ENCODE results near the gene RNF26. TPM values are rescaled to one million over a fixed set of nuclear protein-coding genes. Genes with fewer than 3 reads are reported as not detected.

The RNF26 gene
- total RNA-seq, 4 donors from 2014 or later, result 8.9 to 11.1 (median 9.4) TPM

DNA sequence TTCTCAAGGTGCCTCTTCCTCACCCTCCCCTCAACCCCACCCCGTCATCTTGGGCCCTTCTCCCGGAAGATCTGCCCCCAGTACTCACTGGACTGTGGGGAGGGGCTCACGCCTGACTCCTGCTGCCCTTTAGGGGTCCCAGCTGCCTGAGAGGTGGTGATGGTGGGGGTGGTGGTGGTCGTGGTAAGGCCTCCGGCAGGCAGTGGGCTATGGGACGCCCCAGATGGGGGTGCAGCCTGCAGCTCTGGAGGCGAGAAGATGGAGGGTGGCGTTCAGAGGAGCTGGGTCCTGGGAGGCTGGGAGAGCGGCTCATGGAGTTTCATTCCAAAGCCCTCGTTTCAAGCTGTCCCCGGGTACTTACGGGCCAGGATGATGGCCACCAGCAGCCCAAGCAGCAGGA is 11.4 kb downstream of the RNF26 start:
- ATAC-seq (ENCODE audit: low FRiP score), result no peak
- TF ChIP-seq CTCF (IDR thresholded peaks at IDR 0.05), result no peak
- no peak for DNase-seq (ENCODE audit: low spot score)

DNA sequence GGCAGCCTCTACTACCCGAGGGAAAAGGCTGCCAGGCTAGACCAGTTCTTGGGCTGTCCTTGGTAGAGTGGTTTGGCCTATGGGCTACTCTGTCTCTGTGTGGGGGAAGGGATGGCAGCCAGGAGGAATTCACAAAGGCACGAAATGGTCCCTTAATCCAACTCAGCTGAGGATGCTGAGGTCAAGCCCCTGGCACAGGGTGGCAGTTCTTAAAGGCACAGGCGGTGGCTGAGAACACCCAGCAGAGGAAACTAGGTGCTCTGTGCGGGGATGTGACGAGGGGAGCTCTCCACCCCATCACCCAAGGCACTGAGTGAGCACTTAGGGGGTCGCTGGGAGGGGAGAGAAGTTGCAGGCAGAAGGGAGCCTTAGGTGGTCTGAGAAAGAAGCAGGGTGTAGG is 12.3 kb downstream of the RNF26 start, which contains the start of gene MFRP:
Gene MFRP, minus strand, starts transcription at position 101 of the 400 bp plus-strand sequence. CDS start 192 bp downstream, outside the sequence.
- no peak for TF ChIP-seq CTCF (IDR thresholded peaks at IDR 0.05)
- ATAC-seq (ENCODE audit: low FRiP score) (no peak), DNase-seq (ENCODE audit: low spot score) (no peak)

DNA sequence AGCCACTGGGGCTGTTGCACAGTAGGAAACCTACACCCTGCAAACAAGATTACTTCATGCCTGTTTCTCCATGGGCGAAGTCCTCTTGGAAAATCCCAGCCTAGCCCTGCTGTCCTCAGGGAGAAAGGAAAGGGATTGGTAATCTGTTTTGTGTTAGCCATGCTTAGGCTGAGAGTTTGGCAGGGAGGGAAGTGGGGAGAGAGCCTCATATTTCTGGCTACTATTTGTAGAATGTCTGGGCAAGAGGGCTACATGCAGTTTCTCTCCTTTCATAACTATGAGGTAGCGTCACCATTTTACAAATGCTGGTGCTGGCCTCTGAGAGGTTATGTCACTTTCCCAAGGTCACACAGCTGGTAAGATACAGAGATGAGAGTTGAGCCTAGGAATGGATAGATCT is 12.9 kb downstream of the RNF26 start:
- DNase-seq (ENCODE audit: low spot score) (no peak), ATAC-seq (ENCODE audit: low FRiP score) (no peak)
- TF ChIP-seq CTCF (IDR thresholded peaks at IDR 0.05), result no peak

GRCh38 chr11:119347940-119348605 is 13.7 kb downstream of the RNF26 start:
- no peak for TF ChIP-seq CTCF (IDR thresholded peaks at IDR 0.05)
- no peak for DNase-seq (ENCODE audit: low spot score)
- ATAC-seq (ENCODE audit: low FRiP score), result no peak

DNA sequence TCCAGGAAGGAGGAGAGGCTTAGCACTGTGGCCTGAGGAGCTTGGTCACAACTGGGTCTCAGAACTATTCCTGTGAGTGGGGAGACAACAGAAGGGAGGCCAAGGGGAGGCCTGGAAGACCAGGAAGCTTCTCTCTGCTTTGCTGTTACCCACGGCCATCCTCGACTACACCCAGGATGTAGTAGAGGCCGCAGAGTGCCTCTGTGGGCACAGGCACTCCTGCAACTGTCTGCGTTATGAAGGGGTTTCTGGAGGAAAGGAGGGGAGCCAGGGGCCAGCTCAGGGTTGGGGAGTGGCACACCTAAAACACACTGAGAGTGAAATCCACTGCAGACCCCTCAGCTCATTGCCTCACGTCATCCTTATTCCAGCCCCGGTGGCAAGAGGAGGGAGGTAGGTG is 16.0 kb downstream of the RNF26 start:
- DNase-seq (ENCODE audit: low spot score) (no peak), ATAC-seq (ENCODE audit: low FRiP score) (no peak)
- no peak for TF ChIP-seq CTCF (IDR thresholded peaks at IDR 0.05)

- DNase-seq (ENCODE audit: low spot score) (no peak), ATAC-seq (ENCODE audit: low FRiP score) (no peak)
- TF ChIP-seq CTCF (IDR thresholded peaks at IDR 0.05), result no peak
These were observed 16.9 kb downstream of the RNF26 start for GRCh38 chr11:119351232-119351631.

DNA sequence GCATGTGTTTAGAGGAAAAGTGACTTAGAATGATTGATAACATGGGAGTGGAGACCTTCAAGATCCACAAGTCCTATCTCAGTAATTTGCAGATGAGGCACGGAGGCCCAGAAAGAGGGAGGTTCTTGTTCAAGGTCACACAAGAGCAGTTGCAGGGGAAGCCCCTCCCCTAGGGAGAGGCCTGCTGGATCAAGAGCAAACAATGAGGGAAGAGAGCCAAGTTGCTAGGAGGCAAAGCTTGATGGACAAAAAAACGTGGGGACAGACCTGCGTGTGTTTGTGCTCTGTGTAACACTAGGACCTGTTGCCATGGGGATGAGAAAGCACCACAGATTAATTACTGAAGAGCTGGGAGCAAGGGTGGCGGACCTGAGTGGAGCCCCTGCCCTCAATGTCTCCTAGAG is 18.5 kb downstream of the RNF26 start:
- DNase-seq (ENCODE audit: low spot score), result no peak
- TF ChIP-seq CTCF (IDR thresholded peaks at IDR 0.05), result no peak
- no peak for ATAC-seq (ENCODE audit: low FRiP score)
